ENCODE data around the gene GON4L. TPM values are rescaled to one million over a fixed set of nuclear protein-coding genes. Genes with fewer than 3 reads are reported as not detected.

GON4L gene
- total RNA-seq, 8 experiments from 2014 or later = 21.3 to 71.5 (median 42.9) TPM

DNA sequence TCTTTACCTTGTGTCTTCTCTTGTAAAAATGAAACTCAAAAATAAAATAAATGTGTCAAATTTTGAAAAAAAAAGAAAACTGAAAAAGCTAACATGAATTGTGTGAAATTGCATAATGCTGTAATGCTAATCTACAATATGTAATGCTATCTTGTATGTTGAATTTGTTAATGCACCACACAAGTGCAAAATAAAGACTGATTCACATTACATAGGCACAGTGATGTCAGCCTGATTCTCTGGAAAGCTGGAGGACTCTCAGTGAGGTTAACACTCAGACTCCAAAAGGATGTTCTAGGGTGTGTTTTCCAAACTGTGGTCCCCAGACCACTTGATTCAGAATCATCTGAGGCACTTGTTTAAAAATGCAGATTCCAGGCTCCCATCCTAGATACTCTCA lies 28.0 kb upstream of the GON4L start:
- Histone ChIP-seq H3K4me3 (no peak overlapping the region), H3K4me1 (replicated peaks in 1 of 2) (no peaks in the 10 kb centered on the region), H3K27ac (no peak overlapping the region)
- peak in 4 of 8 experiments; percentile 63 to 85 (median 68) for ATAC-seq (replicated peaks in 6 of 8)
- in situ Hi-C loops (cut with MboI; ENCODE audit: low pct_unique_long_range_greater_than_20kb in 2 of 9, low sequenced_read_pairs in 9 of 9, unreplicated experiment in 9 of 9) = no loop called here

GRCh38 chr1:155884031-155884960 lies 27.3 kb upstream of the GON4L start:
- ATAC-seq (replicated peaks in 6 of 8) = peak in 3 of 8 experiments; percentile 35 to 50 (median 36)
- WGBS, 10 experiments = 73 to 100% (median 80%) methylated on average over 1 to 9 of the region's 9 CpGs; no CpG with 5 or more reads in 1 of the 10 experiments
- no peak overlapping the region for H3K4me3 ChIP-seq
- H3K27ac ChIP-seq = no peak overlapping the region
- no peaks in the 10 kb centered on the region for H3K4me1 ChIP-seq (replicated peaks in 1 of 2)
- in situ Hi-C loops (cut with MboI; ENCODE audit: low pct_unique_long_range_greater_than_20kb in 2 of 9, low sequenced_read_pairs in 9 of 9, unreplicated experiment in 9 of 9) = no loop called here

- H3K4me1 ChIP-seq (replicated peaks in 1 of 2) = no peaks in the 10 kb centered on the region
- in situ Hi-C loops (cut with MboI; ENCODE audit: low pct_unique_long_range_greater_than_20kb in 2 of 9, low sequenced_read_pairs in 9 of 9, unreplicated experiment in 9 of 9) = no loop called here
- ATAC-seq (replicated peaks in 6 of 8) = no peak
- 36 to 100% (median 94%) methylated on average over 1 to 2 of the region's 2 CpGs; no CpG with 5 or more reads in 1 of the 10 experiments for WGBS, 10 experiments
- H3K27ac ChIP-seq = no peak overlapping the region
- no peak overlapping the region for H3K4me3 ChIP-seq
Measured at GRCh38 chr1:155882766-155883165, 25.8 kb upstream of the GON4L start.

- in situ Hi-C loops (cut with MboI; ENCODE audit: low pct_unique_long_range_greater_than_20kb in 2 of 9, low sequenced_read_pairs in 9 of 9, unreplicated experiment in 9 of 9) = no loop called here
- Histone ChIP-seq H3K4me3 (no peak overlapping the region), H3K4me1 (replicated peaks in 1 of 2) (no peaks in the 10 kb centered on the region), H3K27ac (no peak overlapping the region)
- ATAC-seq (replicated peaks in 6 of 8) = no peak
Measured at GRCh38 chr1:155882235-155882634, 25.2 kb upstream of the GON4L start.

GRCh38 chr1:155880950-155881349 lies 23.9 kb upstream of the GON4L start:
- whole genome bisulfite sequencing, 10 experiments = 76 to 100% (median 98%) methylated on average over 1 to 6 of the region's 6 CpGs
- in situ Hi-C loops (cut with MboI; ENCODE audit: low pct_unique_long_range_greater_than_20kb in 2 of 9, low sequenced_read_pairs in 9 of 9, unreplicated experiment in 9 of 9) = no loop called here
- H3K27ac ChIP-seq = no peak overlapping the region
- no peak overlapping the region for H3K4me3 ChIP-seq
- H3K4me1 ChIP-seq (replicated peaks in 1 of 2) = no peaks in the 10 kb centered on the region
- ATAC-seq (replicated peaks in 6 of 8) = no peak

GRCh38 chr1:155880251-155880650 lies 23.2 kb upstream of the GON4L start:
- in situ Hi-C loops (cut with MboI; ENCODE audit: low pct_unique_long_range_greater_than_20kb in 2 of 9, low sequenced_read_pairs in 9 of 9, unreplicated experiment in 9 of 9) = no loop called here
- Histone ChIP-seq H3K27ac (no peak overlapping the region), H3K4me1 (replicated peaks in 1 of 2) (no peaks in the 10 kb centered on the region), H3K4me3 (no peak overlapping the region)
- ATAC-seq (replicated peaks in 6 of 8) = no peak
- 86 to 100% (median 94%) methylated on average over 2 of the region's 2 CpGs; no CpG with 5 or more reads in 5 of the 10 experiments for WGBS, 10 experiments

DNA sequence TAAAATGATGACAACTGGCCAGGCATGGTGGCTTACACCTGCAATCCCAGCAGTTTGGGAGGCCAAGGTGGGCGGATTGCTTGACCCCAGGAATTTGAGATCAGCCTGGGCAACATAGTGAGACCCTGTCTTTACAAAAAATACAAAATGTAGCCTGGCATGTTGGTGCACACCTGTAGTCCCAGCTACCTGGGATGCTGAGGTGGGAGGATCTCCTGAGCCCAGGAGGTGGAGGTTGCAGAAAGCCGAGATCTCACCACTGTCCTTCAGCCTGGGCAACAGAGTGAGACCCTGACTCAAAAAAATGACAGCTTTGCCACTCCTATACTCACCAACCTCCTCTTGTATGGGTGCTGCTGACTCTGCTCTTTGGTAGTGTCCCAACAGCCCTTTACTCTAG lies 20.9 kb upstream of the GON4L start:
- ATAC-seq (replicated peaks in 6 of 8) = no peak
- 67 to 100% (median 100%) methylated on average over 1 to 2 of the region's 2 CpGs; no CpG with 5 or more reads in 4 of the 10 experiments for WGBS, 10 experiments
- in situ Hi-C loops (cut with MboI; ENCODE audit: low pct_unique_long_range_greater_than_20kb in 2 of 9, low sequenced_read_pairs in 9 of 9, unreplicated experiment in 9 of 9) = no loop called here
- Histone ChIP-seq H3K27ac (no peak overlapping the region), H3K4me1 (replicated peaks in 1 of 2) (no peaks in the 10 kb centered on the region), H3K4me3 (no peak overlapping the region)

DNA sequence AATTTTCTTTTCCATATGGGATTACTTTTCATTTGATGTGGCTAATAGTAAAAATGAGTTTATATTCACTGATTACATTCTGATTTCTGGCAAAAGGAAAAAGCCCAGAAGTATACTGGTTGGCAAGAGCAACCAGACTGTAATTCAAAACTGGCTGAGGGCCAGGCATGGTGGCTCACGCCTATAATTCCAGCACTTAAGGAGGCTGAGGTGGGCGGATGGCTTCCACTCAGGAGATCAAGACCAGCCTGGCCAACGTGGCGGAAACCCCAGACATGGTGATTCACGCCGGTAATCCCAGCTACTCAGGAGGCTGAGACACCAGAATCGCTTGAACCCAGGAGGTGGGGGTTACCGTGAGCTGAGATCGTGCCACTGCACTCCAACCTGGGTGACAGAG lies 16.8 kb upstream of the GON4L start:
- whole genome bisulfite sequencing, 10 experiments = 50 to 100% (median 89%) methylated on average over 1 to 9 of the region's 9 CpGs; no CpG with 5 or more reads in 1 of the 10 experiments
- H3K4me3 ChIP-seq = no peak overlapping the region
- H3K27ac ChIP-seq = no peak overlapping the region
- H3K4me1 ChIP-seq (replicated peaks in 1 of 2) = peaks cover 30 to 35% of the 10 kb centered on the region in 2 donors
- in situ Hi-C loops (cut with MboI; ENCODE audit: low pct_unique_long_range_greater_than_20kb in 2 of 9, low sequenced_read_pairs in 9 of 9, unreplicated experiment in 9 of 9) = no loop called here
- peak in 3 of 8 experiments; percentile 3 to 65 (median 52) for ATAC-seq (replicated peaks in 6 of 8)

- Histone ChIP-seq H3K27ac (no peak overlapping the region), H3K4me1 (replicated peaks in 1 of 2) (peaks cover 34 to 46% of the 10 kb centered on the region in 2 donors), H3K4me3 (no peak overlapping the region)
- in situ Hi-C loops (cut with MboI; ENCODE audit: low pct_unique_long_range_greater_than_20kb in 2 of 9, low sequenced_read_pairs in 9 of 9, unreplicated experiment in 9 of 9) = no loop called here
- WGBS, 10 experiments = 66 to 100% (median 83%) methylated on average over 1 to 5 of the region's 5 CpGs; no CpG with 5 or more reads in 2 of the 10 experiments
- ATAC-seq (replicated peaks in 6 of 8) = no peak
Measured at GRCh38 chr1:155872527-155872926, 15.5 kb upstream of the GON4L start.

DNA sequence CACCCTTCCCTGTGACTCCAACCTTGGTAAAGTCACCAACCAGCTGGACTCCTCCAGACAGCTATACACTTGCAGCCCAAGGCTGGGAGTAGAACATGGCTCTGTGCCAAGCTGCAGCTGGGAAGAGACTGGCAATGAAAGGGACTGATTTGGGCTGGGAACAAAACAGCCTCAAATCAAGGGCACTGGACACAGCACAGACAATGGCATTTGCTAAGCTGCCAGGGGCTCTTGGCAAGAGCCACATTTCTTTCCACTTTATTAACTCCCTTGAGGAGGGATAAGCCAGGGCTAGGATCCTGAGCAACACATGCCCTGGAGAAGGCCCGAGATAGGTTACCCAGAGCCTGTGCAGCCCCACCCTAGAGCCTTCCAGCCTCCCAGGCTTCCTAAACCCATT lies 14.4 kb upstream of the GON4L start:
- ATAC-seq (replicated peaks in 6 of 8) = peak; percentile 59 to 86 (median 83)
- Histone ChIP-seq H3K4me3 (no peak overlapping the region), H3K4me1 (replicated peaks in 1 of 2) (peaks cover 34 to 53% of the 10 kb centered on the region in 2 donors), H3K27ac (no peak overlapping the region)
- WGBS, 10 experiments = 60 to 100% (median 94%) methylated on average over 1 of the region's 1 CpG; no CpG with 5 or more reads in 6 of the 10 experiments
- in situ Hi-C loops (cut with MboI; ENCODE audit: low pct_unique_long_range_greater_than_20kb in 2 of 9, low sequenced_read_pairs in 9 of 9, unreplicated experiment in 9 of 9) = no loop called here

- peak in 4 of 8 experiments; percentile 1 to 12 (median 6) for ATAC-seq (replicated peaks in 6 of 8)
- H3K27ac ChIP-seq = no peak overlapping the region
- in situ Hi-C loops (cut with MboI; ENCODE audit: low pct_unique_long_range_greater_than_20kb in 2 of 9, low sequenced_read_pairs in 9 of 9, unreplicated experiment in 9 of 9) = no loop called here
- H3K4me1 ChIP-seq (replicated peaks in 1 of 2) = peaks cover 34 to 53% of the 10 kb centered on the region in 2 donors
- WGBS, 10 experiments = 20 to 100% (median 91%) methylated on average over 1 to 7 of the region's 8 CpGs; no CpG with 5 or more reads in 3 of the 10 experiments
- H3K4me3 ChIP-seq = no peak overlapping the region
Measured at GRCh38 chr1:155867766-155868165, 10.8 kb upstream of the GON4L start.

DNA sequence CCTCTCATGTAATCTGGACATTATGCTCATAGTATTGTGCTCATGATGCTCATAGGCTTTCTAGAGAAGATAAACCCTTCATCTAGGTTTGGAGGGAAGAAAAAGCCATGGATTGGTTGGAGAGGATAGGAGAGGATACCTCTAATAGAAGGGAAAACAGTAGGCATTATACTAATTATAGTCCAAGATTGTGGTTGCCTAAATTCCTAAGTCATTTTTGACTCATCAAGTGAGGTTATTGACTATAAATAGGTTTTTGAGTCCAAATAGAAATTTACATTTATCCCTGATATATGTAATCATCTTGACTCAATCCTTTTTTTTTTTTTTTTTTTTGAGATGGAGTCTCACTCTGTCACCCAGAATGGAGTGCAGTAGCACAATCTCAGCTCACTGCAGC lies 7.4 kb upstream of the GON4L start:
- Histone ChIP-seq H3K4me1 (replicated peaks in 1 of 2) (peaks cover 13 to 41% of the 10 kb centered on the region in 2 donors), H3K27ac (no peak overlapping the region), H3K4me3 (no peak overlapping the region)
- ATAC-seq (replicated peaks in 6 of 8) = no peak
- in situ Hi-C loops (cut with MboI; ENCODE audit: low pct_unique_long_range_greater_than_20kb in 2 of 9, low sequenced_read_pairs in 9 of 9, unreplicated experiment in 9 of 9) = no loop called here

- in situ Hi-C loops (cut with MboI; ENCODE audit: low pct_unique_long_range_greater_than_20kb in 2 of 9, low sequenced_read_pairs in 9 of 9, unreplicated experiment in 9 of 9) = no loop called here
- Histone ChIP-seq H3K27ac (peak overlapping the region in 1 of 2 donors; percentile 98), H3K4me3 (peak overlapping the region in 2 of 5 donors; percentile 89 to 97), H3K4me1 (replicated peaks in 1 of 2) (peaks cover 10 to 19% of the 10 kb centered on the region in 2 donors)
- WGBS, 10 experiments = 60 to 100% (median 100%) methylated on average over 1 to 2 of the region's 2 CpGs; no CpG with 5 or more reads in 1 of the 10 experiments
- no peak for ATAC-seq (replicated peaks in 6 of 8)
Measured at GRCh38 chr1:155861896-155862295, 4.9 kb upstream of the GON4L start.
